ENCODE measurements around the gene OSBP2. TPM values are rescaled to one million over a fixed set of nuclear protein-coding genes. Genes with fewer than 3 reads are reported as not detected.

OSBP2 gene
- total RNA-seq, 2 experiments from 2014 or later, result 1.2 to 1.6 TPM

DNA sequence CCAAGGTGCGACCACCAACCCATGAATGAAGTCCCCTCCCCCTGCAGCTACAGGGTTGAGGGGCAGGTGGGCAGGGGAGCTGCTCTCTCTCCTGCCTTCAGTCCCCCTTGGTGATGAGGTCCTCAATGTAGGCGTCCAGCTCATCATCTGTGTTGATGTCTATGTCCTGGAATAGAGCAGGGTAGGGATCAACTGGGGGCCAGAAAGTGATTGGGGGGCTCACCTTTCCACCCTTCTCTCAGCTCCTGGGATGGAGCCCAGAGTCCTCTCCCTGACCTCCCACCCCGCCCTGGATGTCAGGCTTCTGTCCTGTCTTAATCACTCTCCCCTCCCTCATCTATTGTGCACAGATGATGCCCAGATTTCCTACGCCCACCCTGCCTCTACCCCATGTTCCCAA is 232.0 kb downstream of the OSBP2 start:
- DNase-seq (no peak), ATAC-seq (ENCODE audit: poor library complexity) (no peak)
- no peak overlapping the region for H3K27ac ChIP-seq (ENCODE audit: low read depth in 1 of 2, low read length in 2 of 2)
- Mint-ChIP-seq H3K4me1 (ENCODE audit: low read depth) (peaks cover 28% of the 10 kb centered on the region), H3K27ac (no peak overlapping the region), H3K4me3 (no peak overlapping the region), H3K36me3 (ENCODE audit: low read depth) (peaks cover 83% of the 10 kb centered on the region), H3K9me3 (no peaks in the 10 kb centered on the region), H3K27me3 (no peaks in the 10 kb centered on the region)
- TF ChIP-seq CTCF (IDR thresholded peaks at IDR 0.05), result no peak
- H3K4me3 ChIP-seq (ENCODE audit: low read length), result no peak overlapping the region
- ChIA-PET CTCF (interaction anchor here (1.0 kb wide), 1 partner anchor 159 kb away, joined by 3 read pairs; no protein-coding TSS in a partner anchor), POLR2A (interaction anchor here (0.8 kb wide), 1 partner anchor 14 kb away, joined by 3 read pairs; no protein-coding TSS in a partner anchor)
- no peaks in the 10 kb centered on the region for H3K9me3 ChIP-seq (ENCODE audit: control insufficient read depth in 1 of 2, insufficient read depth in 1 of 2, low read length in 2 of 2)
- H3K36me3 ChIP-seq (ENCODE audit: insufficient read depth, low read length), result peaks cover 71% of the 10 kb centered on the region
- peaks cover 12% of the 10 kb centered on the region for H3K4me1 ChIP-seq (ENCODE audit: insufficient read depth, low read length)
- intact Hi-C loops (cut with DNase I, micrococcal nuclease), result no loop called here
- H3K27me3 ChIP-seq (ENCODE audit: control insufficient read depth in 1 of 2, insufficient read depth in 2 of 2, low read length in 2 of 2), result no peaks in the 10 kb centered on the region

GRCh38 chr22:30927806-30928205 is 233.1 kb downstream of the OSBP2 start:
- no peak overlapping the region for H3K27ac Mint-ChIP-seq
- CTCF ChIA-PET, result no interaction called here
- DNase-seq (no peak), ATAC-seq (ENCODE audit: poor library complexity) (no peak)
- no peaks in the 10 kb centered on the region for H3K27me3 Mint-ChIP-seq
- no peak overlapping the region for H3K4me3 Mint-ChIP-seq
- peaks cover 30% of the 10 kb centered on the region for H3K4me1 Mint-ChIP-seq (ENCODE audit: low read depth)
- peaks cover 6% of the 10 kb centered on the region for H3K4me1 ChIP-seq (ENCODE audit: insufficient read depth, low read length)
- TF ChIP-seq CTCF (IDR thresholded peaks at IDR 0.05), result no peak
- no peaks in the 10 kb centered on the region for H3K27me3 ChIP-seq (ENCODE audit: control insufficient read depth in 1 of 2, insufficient read depth in 2 of 2, low read length in 2 of 2)
- peaks cover 82% of the 10 kb centered on the region for H3K36me3 ChIP-seq (ENCODE audit: insufficient read depth, low read length)
- no peaks in the 10 kb centered on the region for H3K9me3 Mint-ChIP-seq
- no peaks in the 10 kb centered on the region for H3K9me3 ChIP-seq (ENCODE audit: control insufficient read depth in 1 of 2, insufficient read depth in 1 of 2, low read length in 2 of 2)
- H3K4me3 ChIP-seq (ENCODE audit: low read length), result no peak overlapping the region
- peaks cover 89% of the 10 kb centered on the region for H3K36me3 Mint-ChIP-seq (ENCODE audit: low read depth)
- no peak overlapping the region for H3K27ac ChIP-seq (ENCODE audit: low read depth in 1 of 2, low read length in 2 of 2)
- intact Hi-C loops (cut with DNase I, micrococcal nuclease), result no loop called here
- POLR2A ChIA-PET, result no interaction called here

- Mint-ChIP-seq H3K27me3 (no peaks in the 10 kb centered on the region), H3K4me1 (ENCODE audit: low read depth) (peaks cover 35% of the 10 kb centered on the region), H3K36me3 (ENCODE audit: low read depth) (peaks cover 94% of the 10 kb centered on the region), H3K9me3 (no peaks in the 10 kb centered on the region), H3K27ac (peak overlapping the region; percentile 36), H3K4me3 (no peak overlapping the region)
- DNase-seq (no peak), ATAC-seq (ENCODE audit: poor library complexity) (no peak)
- H3K9me3 ChIP-seq (ENCODE audit: control insufficient read depth in 1 of 2, insufficient read depth in 1 of 2, low read length in 2 of 2), result no peaks in the 10 kb centered on the region
- no peak for TF ChIP-seq CTCF (IDR thresholded peaks at IDR 0.05)
- no peak overlapping the region for H3K4me3 ChIP-seq (ENCODE audit: low read length)
- H3K27ac ChIP-seq (ENCODE audit: low read depth in 1 of 2, low read length in 2 of 2), result no peak overlapping the region
- POLR2A ChIA-PET, result interaction anchor here (0.7 kb wide), 1 partner anchor 749 kb away, joined by 3 read pairs; no protein-coding TSS in a partner anchor
- H3K4me1 ChIP-seq (ENCODE audit: insufficient read depth, low read length), result peaks cover 9% of the 10 kb centered on the region
- intact Hi-C loops (cut with DNase I, micrococcal nuclease), result no loop called here
- CTCF ChIA-PET, result interaction anchor here (1.8 kb wide), 1 partner anchor 8 kb away, joined by 7 read pairs; no protein-coding TSS in a partner anchor
- peaks cover 85% of the 10 kb centered on the region for H3K36me3 ChIP-seq (ENCODE audit: insufficient read depth, low read length)
- no peaks in the 10 kb centered on the region for H3K27me3 ChIP-seq (ENCODE audit: control insufficient read depth in 1 of 2, insufficient read depth in 2 of 2, low read length in 2 of 2)
Measured at GRCh38 chr22:30928401-30928800, 233.7 kb downstream of the OSBP2 start.
